GM19452 (cell line): ENCODE data around the gene SLC15A4.

Experiments used
- ATAC-seq: cut with Tn5 transposase; IDR thresholded peaks from one replicate; pipeline ENCODE4 v1.9.1; 2021; ENCODE audit not compliant: unreplicated experiment

SLC15A4 gene

GRCh38 chr12:128795530-128796361 is 28.0 kb downstream of the SLC15A4 start:
- ATAC-seq: no peak

DNA sequence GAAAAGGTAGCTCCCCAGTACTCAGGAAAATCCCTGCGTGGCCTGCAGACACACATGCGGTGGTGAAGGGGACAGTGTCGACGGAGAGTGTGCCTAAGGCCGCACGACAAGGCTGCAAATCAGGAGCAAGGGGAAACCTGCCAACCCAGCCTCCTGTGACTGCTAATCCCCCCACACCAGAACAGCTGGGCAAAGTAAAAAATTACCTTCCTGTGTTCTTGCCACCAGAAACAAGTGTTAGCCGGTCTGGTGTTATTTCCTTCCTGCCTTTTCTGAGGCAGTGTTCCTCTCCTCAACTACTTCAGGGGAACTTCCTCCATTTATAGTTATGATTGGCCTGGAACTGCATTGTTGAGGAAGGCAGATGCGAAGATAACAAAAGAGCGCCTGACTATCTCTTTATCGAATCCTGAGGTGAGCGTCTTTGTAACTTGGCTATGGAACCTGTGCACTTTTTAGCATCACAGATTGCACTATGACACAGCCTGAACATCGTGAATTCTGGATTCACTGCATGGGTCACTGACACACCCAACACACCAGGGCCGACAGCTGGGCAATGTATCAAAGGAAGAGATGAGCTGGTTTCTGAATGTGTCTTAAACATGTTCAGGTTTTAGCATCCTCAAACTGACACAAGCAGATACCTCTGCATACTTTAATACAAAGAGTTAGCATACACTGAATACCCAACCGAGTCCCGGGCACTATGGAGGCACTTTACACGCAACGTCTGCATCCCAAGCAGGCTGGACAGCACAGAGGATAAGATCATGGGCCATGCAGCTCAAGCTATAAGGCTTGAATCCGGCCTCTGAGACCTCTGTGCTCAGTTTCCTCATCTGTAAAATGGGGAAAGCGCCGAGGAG is 28.9 kb downstream of the SLC15A4 start:
- peak; percentile 40 for ATAC-seq

DNA sequence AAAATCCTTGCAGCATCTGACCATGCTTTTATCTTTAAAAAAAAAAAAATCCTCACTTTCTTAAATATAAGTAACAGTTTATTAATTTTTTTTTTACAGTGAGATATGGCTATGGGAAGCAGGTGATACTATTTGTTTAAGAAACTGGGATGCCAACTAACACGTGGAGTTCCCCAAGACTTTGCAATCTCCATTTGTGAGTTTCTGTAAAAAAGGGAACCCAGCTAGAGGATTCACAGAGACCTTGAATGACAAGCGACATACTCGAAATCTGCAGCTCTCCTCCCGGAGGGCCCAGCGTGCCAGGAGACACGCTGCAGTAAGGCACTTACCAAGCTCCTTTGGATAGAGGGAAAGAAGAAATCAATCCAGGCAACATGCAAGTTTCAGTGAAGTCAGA is 30.1 kb downstream of the SLC15A4 start:
- ATAC-seq: no peak

GRCh38 chr12:128792881-128793280 is 30.9 kb downstream of the SLC15A4 start:
- ATAC-seq: no peak

GRCh38 chr12:128792398-128792797 is 31.4 kb downstream of the SLC15A4 start:
- no peak for ATAC-seq

DNA sequence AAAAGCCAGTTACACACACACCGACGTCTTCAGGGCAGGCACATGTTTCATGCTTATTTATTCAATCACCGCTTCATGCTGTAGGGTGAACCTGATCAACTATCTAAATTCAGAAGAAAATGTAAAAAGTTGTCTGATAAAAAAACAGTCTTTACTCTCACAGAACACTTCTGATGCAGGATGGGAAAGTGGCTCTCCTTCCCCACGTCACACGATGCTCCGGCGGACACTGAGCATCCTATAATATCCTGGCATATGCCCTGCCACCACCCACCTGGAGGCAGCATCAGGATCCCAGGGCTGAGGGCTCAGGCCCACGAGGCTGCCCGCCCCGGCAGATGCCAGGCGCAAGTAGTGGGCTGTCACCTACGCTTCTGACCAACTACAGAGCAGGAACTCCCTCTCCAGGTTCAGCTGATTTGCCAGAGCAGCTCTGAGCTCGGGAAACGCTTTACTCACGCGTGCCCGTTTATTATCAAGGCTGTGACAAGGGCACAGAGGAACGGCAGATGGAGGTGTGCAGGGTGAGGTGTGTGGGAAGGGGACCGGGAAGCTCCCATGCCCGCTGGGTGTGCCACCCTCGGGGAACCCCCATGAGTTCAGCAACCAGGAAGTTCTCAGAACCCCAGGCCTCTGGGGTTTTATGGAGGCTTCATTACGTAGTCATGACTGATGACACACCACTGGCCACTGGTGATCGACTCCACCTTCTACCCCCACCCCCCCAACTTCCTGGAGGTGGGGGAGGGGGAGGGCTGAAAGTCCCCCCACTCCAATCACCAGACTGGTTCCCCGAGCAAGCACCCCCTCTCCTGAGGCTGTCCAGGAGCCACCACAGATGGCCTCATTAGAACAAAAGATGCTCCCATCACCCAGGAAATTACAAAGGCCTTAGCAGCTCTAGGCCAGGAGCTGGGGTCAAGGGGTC is 32.1 kb downstream of the SLC15A4 start:
- ATAC-seq: no peak

DNA sequence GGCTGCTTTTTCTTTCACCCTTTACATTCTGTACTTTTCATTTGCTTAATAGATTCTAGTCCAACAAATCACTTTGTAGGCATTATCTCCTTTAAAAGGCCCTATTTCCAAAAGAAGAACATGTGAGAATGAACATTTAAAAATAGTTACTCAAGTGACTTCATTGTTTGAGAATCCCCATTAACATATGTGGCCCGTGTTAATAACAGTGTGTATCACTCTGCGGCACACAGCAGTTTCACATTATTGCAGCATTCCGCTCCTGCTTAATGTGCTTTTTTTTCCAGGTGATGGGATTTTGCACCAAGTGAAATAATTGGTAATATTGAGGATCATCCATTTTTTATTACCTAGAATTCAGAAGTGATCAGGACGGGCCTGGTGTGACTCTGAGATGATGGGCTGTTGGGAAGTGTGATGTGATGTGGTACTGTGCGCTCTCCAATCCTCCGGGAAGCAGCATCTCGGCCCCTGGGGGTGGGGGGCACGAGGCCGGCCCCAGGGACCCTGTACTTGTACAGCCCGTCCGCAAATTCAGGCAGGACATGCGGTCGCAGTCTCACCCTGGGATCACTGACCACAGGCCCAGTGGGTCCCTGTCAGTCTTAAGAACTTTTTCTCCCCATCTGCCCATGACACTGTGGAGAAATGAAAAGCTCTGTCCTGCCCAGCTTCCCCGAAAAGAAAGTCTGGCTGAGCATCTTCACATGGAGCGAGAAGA is 32.9 kb downstream of the SLC15A4 start:
- ATAC-seq: no peak

DNA sequence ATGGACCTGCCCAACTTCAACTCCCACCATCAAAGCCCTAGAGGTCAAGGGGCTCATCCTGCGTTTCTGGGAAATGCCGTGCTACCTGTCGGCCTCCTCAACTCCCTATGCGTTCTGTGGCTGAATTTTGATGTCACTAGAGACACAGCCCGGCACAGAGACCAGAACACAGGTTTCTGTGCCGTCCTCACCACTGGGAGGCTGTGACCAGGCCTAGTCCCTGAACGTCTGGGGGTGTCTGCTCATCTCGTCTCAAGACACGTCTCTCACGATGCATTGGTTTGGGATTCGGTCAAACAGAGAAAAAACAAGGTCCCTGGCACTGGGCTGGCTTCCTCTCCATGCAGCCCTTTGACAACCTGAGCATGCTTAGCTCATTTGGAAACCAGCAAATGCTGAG is 33.5 kb downstream of the SLC15A4 start:
- ATAC-seq: no peak

DNA sequence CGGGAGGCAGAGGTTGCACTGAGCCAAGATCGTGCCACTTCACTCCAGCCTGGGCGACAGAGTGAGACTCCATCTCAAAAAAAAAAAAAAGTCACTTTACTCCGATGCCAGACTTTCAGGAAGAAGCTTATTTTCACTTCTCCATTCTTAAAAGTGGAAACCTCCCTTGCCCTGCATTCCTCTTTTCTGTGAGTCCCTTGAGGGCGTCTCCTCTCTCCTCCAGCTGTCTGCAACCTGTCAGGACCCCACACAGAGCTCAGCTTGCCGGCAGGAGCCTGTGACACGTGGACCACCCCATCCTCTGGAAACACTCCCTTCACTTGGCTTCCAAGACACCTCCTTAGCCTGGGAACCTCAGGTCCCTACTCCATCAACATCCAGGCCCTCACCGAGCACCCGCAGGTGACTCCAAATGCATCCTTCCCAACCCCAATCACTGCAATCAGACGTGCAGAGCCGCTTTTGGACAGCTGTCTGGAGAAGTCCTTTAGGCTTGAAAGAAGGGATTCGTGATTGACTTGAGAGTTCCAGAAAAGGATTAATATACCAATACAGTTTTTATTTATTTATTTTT is 34.3 kb downstream of the SLC15A4 start:
- no peak for ATAC-seq

GRCh38 chr12:128787827-128788226 is 35.9 kb downstream of the SLC15A4 start:
- no peak for ATAC-seq

DNA sequence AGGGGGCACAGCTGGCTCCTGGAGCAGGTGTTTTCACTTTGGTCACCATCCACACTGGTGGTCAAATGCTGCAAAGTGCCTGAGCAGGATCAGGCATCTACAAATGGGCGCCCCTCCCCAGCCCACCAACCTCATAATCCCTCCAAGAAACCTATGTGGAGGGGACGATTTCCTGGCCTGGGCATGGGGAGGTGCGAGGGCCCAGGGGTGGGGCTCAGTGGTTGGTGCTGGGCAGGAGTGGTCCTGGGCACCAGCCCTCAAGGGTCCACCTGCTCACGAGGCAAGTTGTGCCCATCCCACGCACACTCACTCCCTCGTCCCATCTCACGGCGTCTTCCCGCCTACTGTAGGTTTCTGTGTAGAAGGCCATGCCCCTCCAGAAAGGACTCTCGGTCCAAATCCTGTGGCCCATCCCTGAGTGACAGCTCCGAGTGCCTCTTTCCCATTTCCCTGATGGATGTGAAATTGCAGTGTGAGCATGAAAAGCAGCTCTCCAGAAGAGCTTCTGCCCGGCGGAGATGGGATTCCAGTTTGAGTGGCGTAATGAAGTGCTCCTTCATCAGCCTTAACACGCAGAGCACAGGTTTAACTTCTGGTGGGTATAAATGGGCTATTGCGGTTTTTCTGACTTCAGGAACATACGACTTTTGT is 36.9 kb downstream of the SLC15A4 start:
- no peak for ATAC-seq

GRCh38 chr12:128784030-128784760 is 39.6 kb downstream of the SLC15A4 start:
- ATAC-seq: no peak

DNA sequence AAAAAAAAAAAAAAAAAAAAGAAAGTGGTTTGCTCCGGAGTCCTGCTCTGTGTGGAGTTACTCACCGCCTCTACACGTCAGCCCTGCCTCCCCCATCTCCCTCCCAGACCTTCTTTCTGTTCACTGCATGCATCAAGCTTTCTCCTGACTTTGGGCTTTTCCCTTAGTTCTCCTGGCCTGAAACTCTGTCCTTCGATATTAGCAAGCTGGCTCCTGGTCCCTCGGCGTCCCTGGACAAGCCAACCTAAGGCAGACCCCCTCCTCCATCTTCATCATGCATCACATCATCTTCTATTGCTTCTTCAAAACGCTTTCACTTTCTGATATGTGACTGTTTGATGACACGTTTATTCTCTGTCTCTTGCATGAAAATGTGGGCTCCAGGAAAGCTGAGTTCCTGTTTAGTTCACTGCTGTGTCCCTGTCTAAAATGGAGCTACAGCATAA is 40.6 kb downstream of the SLC15A4 start:
- ATAC-seq: peak; percentile 67

- ATAC-seq: no peak
These were observed 43.9 kb downstream of the SLC15A4 start for GRCh38 chr12:128779901-128780300.

GRCh38 chr12:128772249-128772648 is 51.5 kb downstream of the SLC15A4 start:
- ATAC-seq: no peak

DNA sequence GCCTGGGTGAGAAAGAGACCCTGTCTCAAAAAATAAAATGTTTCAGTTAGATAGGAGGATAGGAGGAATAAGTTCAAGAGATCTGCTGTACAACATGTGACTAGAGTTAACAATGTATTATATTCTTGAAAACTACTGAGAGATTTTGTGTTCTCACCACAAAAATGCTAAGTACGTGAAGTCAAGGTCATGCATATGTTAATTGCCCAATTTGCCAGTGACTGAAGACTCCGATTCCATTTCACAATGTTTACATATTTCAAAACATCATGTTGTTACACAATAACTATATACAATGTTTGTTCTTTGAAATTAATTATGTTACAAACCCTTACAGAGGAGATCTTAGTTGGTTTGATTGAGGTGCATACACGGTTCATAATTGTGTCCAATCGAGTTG is 52.1 kb downstream of the SLC15A4 start:
- ATAC-seq: no peak

GRCh38 chr12:128767518-128767917 is 56.2 kb downstream of the SLC15A4 start:
- no peak for ATAC-seq

DNA sequence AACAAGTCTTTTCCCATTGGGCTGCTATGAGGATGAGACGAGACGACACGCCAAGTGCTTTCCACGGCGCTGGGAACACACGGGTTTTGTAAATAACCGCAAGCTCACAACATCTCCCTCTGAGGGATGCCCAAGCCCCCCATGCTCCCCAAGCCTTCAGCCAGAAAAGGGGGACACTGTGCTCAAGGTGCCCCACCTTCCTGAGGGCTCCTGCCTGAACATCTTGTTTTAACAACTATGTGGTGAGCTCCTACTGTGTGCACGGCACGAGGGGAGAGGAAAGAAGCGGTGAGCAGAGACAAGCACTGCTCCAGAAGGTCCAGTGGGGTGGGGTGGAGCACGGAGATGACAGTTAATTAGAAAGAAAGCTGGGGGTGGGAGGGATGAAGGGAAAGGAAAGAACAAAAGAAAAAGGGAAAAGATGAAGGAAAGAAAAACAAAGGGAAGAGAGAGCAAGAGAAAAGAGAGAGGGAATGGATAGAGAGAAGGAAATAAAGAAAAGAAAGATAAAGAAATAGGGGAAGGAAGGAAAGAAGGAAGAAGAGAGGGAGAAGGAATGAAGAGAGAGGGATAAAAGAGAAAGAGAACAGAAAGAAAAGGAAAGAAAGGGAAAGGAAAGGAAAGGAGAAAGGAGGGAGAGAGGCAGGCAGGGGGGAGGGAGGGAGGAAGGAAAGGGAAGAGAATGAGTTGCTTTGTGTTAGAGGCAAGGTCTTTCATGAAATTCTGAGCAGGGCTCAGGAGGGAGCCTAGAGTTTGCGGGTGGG is 56.8 kb downstream of the SLC15A4 start:
- no peak for ATAC-seq
